GM19351 (cell line): ENCODE results near the gene NUTM2D.
"Not testable (repeated sequence)": the region's sequence is repeated elsewhere in the genome, so short reads cannot be mapped to it uniquely, and the experiment has no call there.

ENCODE experiments used
- ATAC-seq: cut with Tn5 transposase; IDR thresholded peaks from one replicate; pipeline ENCODE4 v1.9.1; 2021; ENCODE audit warnings: mild to moderate bottlenecking, moderate library complexity; ENCODE audit not compliant: unreplicated experiment

NUTM2D gene, protein sequence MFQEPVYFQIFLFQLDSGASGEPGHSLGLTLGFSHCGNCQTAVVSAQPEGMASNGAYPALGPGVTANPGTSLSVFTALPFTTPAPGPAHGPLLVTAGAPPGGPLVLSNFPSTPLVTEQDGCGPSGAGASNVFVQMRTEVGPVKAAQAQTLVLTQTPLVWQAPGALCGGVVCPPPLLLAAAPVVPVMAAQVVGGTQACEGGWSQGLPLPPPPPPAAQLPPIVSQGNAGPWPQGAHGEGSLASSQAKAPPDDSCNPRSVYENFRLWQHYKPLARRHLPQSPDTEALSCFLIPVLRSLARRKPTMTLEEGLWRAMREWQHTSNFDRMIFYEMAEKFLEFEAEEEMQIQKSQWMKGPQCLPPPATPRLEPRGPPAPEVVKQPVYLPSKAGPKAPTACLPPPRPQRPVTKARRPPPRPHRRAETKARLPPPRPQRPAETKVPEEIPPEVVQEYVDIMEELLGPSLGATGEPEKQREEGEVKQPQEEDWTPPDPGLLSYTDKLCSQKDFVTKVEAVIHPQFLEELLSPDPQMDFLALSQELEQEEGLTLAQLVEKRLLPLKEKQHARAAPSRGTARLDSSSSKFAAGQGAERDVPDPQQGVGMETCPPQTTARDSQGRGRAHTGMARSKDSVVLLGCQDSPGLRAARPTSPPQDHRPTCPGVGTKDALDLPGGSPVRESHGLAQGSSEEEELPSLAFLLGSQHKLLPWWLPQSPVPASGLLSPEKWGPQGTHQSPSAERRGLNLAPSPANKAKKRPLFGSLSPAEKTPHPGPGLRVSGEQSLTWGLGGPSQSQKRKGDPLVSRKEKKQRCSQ

DNA sequence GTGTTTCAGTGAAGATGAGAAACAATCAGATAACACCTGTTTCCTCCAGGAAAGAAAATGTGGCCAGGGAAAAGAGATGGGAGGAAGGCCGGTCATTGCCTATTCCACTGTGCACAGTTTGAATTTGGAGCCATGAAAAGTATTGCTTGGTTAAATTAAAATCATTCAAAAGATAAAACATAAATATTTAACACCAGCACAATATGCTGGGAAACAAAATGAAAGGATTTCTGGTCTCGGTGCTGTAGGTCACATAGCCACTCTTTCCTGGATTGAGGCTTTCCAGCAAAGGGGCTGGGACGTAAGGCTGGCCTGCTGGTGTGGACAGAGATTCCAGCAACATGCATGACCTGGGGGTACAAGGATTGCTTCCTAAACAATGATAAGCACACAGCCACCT is at the start of gene NUTM2D:
NUTM2D (plus strand) TSS at position 301 of the 400 bp plus-strand sequence. CDS start 522 bp downstream, outside the sequence.
- ATAC-seq: not testable (repeated sequence)

DNA sequence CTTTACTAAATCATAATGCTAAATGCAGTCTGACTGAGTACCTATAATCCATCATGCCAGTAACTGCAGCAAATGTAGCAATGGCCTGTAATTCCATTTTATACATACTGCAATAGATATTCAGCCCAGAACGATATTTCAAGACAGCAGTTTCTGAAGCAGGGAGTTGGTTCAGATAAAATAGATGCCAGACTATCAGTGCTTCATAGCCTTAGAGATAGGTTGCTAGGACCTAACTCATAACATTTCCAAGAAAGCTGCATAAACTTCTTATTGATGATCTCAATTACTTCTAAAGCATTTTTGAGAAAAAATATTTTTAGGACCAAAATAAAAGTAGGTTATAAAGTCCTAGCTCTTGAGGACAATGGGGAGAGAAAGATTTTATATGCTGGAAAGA is 48.8 kb upstream of the NUTM2D start:
- not testable (repeated sequence) for ATAC-seq

DNA sequence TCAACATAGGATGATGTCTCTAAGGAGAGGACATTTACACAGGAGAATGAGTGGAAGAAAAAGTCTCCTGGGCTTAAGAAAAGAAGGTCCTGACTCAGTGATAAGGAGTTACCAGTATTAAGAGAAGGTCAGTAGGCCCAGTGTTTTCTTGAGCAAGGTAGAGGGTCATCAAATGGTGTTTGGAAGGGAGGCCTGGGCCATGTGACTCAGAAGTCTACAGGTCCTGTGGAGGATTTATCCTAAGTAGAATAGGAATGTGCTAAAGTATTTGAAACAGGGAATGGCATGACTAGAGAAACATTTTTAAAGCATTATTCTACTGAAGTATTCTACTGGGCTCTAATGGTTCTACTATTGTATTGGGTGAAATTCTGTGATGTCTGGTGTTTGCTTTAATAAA is 47.9 kb upstream of the NUTM2D start:
- ATAC-seq: not testable (repeated sequence)

DNA sequence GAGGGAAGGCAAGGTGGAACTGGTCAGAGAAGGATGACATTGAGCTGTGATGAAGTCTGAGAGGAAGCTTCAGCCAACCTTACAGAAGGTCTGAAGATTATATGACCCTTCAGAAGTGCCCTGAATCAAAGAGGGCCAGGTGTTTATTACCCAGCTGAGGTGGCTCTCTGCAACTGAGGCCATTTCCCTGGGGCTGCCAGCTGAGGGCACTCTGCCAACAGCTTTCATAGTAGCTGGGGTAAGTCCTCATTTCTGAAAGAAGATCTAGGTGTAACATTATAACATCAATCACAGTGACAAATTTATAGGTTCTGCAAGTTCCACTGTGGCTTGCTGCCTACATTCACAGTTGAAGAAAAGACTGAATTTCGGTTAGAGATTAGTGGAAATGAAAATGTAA is 46.0 kb upstream of the NUTM2D start:
- ATAC-seq: not testable (repeated sequence)

DNA sequence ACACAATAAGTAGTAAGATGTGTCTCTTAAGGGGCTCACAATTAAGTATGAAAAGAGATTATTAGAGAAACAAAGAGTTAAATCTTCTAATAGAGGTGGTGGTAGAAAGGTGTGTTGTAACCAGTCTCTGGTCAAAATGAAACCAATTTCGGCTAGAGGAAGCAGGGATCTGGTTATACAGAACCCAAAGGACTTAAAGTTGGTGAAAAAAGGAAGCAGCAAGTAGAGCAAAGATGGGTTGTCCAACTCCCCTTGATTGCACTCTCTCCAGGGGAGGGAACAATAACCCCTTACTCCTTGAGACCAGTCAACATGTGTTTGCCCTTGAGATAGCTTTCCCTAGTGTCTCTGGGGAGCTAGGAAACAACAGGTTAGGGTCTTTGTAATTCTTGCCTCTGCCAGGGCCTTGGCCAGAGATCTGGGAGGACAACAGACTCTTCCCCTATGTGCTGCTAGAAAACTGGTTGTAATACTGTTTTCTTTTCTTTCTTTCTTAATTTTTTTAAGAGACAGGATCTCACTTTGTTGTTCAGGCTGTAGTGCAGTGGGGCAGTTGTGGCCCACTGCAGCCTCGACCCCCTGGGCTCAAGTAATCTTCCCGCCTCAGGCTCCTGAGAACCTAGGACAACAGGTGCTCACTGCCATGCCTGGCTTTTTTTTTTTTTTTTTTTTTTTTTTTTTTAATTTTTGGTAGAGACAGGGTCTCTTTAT is 43.7 kb upstream of the NUTM2D start:
- ATAC-seq: not testable (repeated sequence)

DNA sequence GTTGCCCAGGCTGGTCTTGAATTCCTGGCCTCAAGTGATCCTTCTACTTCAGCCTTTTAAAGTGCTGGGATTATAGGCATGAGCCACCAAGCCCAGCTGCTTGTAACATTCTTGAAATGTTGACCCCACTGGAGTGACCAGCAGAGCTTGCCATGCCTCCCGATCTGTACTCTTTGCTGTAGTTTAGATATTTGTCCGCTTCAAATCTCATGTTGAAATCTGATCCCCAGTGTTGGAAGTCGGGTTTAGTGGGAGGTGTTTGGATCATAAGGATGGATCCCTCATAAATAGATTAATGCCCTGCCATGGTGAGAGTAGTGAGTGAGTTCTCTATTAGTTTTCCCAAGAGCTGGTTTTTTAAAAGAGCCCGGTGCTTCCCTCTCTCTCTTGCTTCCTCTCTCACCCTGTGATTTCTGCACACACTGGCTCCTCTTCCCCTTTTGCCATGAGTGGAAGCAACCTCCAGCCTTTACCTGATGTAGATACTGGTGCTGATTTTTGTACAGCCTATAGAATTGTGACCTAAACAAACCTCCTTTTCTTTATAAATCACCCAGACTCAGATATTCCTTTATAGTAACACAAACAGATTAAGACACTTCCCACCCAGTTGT is 43.1 kb upstream of the NUTM2D start:
- not testable (repeated sequence) for ATAC-seq

DNA sequence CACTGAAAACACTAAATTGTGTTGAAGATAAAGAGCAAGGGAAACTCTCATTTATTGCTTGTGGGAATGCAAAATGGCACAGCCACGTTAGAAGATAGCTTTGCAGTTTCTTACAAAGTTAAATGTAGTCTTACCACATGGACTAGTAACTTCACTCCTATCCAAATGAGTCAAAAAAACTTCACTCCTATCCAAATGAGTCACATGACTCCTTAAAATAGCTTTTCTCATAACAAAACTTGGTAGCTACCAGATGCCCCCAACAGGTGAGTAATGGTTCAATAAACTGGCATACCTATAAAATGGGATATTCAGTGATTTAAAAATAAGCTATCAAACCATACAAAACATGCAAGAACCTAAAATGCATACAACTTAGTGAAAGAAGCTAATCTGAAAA is 36.0 kb upstream of the NUTM2D start:
- ATAC-seq: not testable (repeated sequence)

DNA sequence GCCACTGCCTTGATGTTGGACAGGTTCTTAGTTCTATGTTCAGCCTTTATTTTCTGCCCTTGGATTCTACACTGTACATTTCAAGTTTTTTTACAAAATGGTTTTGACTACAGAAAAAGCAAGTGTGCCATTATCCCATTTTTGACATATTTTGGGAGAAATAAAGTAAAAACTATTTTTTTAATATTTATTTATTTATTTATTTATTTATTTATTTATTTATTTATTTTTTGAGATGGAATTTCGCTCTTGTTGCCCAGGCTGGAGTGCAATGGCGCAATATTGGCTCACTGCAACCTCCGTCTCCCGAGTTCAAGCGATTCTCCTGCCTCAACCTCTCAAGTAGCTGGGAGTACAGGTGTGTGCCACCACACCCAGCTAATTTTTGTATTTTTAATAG is 33.0 kb upstream of the NUTM2D start:
- ATAC-seq: not testable (repeated sequence)

DNA sequence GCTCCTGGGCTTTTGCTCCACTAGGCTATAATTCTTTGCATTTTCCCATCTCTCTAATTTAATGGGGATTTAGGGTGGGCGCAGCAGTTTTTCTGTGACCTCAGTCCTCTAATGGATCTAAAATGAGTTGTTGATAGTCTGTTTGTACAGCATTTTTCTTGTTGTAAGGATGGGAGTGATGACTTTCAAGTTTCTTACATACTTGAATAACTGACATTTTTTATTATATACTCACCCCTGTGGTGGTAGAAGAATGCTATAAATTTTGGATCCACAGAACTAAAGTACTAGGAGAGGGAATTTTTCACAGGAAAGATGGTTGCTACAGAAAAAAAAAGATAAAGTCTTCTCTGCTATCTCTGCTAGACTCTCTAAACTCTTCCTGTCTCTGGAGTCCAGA is 29.6 kb upstream of the NUTM2D start:
- not testable (repeated sequence) for ATAC-seq

DNA sequence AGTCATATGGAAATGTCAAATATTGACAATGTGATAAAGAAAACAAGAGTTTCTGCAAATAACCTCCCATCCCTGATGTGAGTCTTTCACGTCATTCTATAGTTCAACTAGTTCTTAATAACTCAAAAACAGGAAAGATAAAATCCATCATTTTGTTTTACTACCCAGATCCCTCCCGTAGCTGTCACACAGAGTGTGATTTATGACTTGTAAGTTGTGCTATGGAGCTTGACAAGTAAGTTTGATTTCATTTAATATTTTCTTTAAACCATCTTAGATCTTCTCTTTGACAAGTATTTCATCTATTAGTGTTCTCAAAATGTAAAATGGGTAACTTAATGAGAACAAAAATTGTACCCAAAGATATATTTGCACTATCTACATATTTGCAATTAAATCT is 28.4 kb upstream of the NUTM2D start:
- ATAC-seq: not testable (repeated sequence)

DNA sequence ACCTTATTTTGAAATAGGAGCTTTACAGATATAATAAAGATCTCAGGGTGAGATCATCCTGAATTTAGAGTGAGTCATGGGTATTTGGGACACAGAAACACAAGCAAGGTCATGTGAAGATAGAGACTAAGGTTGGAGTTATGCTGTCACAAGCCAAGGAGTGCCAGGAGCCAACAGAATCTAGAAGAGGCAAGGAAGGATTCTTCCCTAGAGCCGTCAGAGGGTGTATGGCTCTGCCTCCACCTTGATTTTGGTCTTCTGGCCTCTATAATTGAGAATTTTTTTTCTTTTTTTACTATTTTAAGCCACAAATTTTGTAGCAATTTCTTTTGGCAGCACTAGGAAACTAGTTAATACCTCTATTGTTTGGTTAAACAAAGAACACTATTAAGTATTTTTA is 24.9 kb upstream of the NUTM2D start:
- ATAC-seq: not testable (repeated sequence)

DNA sequence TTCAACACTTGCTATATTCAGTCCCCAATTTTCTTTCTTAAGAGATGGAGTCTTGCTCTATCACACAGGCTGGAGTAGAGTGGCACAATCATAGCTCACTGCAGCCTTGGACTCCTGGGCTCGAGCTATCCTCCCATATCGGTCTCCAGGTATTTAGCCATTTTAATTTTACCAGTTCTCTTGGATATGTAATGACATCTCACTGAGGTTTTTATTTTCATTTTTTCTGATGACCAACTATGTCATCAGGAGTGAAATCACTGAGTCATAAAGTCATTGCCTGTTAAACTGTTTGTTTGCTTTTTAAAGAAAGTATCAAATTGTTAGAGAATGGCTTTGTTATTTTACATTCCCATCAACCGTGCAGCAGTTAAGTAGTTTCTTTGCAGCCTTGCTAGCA is 17.1 kb upstream of the NUTM2D start:
- not testable (repeated sequence) for ATAC-seq

DNA sequence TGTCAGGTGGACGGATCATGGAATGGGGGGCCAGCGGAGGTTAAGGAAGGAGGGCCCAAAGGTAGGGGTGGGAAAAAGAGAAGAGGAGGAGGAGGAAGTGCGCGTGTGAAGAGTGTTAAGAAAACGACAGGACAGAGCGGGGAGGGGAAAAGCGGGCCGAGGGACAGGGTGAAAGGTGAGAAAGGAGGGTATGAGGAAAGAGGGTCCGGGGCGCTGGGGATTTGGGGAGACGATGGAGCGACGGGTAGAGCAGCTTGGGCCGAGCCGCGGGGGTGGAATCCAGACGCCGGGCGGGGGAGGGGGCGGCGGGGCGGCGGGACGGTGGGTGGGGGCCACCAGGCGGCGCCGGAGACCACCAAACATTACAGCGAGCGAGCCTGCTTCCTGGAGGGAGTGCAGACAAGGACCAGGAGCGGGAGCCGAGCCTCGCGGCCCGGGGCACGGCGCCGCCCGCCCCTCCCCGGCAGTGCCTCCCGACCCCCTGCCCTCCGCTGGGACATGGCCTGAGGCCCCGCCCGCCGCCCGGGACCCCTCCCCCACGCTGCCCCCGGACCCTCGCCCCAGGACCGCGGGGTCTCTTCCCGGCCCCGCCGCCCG is 15.9 kb upstream of the NUTM2D start:
- peak; percentile 15 for ATAC-seq

DNA sequence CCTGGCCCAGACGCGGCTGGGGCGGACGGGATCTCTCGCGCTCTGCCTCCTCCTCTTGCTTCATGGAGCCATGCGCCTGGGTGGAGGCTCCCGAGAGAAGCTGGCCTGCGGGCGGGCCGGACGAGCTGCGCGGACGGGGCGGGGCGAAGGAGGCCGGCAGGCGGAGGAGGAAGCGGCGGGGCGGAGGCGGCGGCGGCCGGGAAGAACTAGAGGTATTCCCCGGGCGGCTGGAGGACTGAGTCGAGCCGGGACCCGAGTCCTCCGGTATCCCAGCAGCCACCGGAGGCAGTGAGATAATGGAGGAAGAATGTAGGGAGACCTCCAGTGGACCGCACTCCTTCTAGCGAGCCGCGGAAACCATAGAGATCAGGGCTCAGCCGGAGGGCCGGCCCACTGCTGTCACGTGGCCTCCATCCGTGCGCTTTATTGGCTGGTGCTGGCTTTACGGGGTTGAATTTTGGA is 15.3 kb upstream of the NUTM2D start:
- peak; percentile 77 for ATAC-seq

DNA sequence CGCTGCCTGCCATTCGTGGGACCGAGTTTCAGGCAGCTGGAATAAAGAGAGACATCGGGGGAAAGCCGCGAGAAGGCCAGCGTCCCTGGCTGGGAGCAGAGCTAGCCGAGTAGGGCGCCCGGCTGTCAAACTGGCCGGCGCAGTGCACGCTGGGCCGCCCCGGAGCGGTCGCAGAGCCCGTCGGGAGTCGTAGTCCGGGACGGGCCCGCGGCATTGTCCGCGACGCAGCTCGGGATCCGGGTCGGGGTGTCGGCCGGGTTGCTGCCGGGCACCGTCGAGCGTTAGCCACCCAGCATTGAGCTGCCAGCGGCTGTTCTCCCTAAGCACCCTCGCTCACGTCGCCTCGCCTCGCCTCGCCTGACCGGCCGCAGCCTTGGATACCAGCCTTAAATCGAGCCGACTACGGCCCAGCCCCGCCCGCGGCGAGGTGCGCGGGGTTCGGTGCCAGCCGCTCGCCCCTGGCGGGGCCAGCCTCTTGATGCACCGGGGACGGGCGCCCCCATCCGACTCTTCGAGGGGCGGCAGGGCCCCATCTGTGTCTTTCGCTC is 14.8 kb upstream of the NUTM2D start:
- ATAC-seq: peak; percentile 70

DNA sequence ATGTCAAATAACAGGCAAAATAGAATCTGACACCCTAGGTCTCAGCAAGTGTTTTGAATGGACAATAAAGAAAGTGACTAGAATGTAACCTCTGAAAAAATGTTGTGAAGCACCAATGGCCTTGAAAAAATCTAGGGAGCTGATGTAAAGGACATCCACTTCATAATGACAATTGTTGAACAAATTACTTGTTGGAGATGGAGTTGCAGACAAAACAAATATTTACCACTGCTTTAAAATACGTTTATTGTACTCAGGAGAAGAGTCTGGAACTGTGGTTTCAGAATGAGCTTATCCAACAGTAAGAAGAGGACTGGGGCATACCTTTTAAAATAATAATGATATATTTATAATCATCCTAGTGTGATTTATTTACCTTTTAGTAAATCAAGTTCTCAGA is 11.8 kb upstream of the NUTM2D start:
- not testable (repeated sequence) for ATAC-seq

DNA sequence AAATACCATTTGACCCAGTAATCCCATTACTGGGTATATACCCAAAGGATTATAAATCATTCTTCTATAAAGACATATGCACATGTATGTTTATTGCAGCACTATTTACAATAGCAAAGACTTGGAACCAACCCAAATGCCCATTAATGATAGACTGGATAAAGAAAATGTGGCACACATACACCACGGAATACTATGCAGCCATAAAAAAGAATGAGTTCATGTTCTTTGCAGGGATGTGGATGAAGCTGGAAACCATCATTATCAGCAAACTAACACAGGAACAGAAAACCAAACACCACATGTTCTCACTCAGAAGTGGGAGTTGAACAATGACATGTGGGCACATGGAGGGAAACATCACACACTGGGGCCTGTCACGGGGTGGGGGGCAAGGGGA is 7.4 kb upstream of the NUTM2D start:
- ATAC-seq: not testable (repeated sequence)

DNA sequence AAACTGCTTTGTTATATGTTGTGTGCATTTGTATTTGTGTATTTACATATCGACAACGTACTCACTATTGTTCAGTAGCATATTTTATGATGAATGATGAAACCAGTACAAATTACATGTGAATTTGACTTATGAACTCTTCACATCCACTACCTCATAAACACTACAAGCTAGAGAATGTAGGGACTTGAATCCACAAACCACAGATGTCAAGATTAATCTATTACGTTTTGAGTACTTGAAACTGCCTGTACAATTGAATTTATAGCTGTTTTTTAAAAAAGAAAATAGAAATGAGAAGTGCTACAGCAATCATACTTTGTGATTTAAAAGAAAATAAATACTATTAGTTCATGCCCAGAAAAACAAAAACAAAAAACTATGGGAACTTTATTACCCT is 4.7 kb upstream of the NUTM2D start:
- not testable (repeated sequence) for ATAC-seq

DNA sequence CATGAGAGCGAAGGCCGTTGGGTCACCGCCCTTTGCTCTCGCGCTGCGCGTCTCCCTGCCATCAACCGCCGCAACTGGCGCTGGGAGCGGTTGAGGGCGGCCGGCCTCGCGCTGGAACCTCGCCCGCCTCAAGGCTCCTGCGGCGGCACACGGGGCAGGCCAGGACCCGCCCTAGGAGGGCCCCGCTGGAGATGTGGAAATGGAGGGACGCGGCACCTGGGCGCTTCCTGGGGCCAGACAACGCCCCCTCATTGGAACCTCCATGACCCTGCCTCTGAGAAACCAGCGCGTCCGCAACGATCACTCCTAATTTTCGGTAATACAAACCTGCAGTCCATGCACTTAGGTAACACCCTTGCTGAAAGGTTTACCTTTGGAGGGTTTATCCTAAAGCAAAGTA is 2.4 kb upstream of the NUTM2D start:
- not testable (repeated sequence) for ATAC-seq

DNA sequence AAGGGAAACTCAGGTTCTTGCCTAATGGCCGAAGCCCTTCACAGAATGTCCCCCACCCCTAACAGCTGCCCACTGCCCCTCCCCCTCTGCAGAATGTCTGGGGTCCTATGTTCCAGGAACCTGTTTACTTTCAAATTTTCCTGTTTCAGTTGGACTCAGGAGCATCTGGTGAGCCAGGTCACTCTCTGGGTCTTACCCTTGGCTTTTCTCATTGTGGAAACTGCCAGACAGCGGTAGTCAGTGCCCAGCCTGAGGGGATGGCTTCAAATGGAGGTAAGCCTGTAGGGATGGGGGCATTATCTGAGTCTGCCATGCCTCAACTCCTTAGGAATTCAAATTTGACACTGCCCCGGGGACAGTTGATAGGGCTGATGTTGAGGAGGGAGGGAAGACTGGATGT is 615 bp downstream of the NUTM2D start:
- not testable (repeated sequence) for ATAC-seq
